ENCODE data around the gene PDILT.

DNA sequence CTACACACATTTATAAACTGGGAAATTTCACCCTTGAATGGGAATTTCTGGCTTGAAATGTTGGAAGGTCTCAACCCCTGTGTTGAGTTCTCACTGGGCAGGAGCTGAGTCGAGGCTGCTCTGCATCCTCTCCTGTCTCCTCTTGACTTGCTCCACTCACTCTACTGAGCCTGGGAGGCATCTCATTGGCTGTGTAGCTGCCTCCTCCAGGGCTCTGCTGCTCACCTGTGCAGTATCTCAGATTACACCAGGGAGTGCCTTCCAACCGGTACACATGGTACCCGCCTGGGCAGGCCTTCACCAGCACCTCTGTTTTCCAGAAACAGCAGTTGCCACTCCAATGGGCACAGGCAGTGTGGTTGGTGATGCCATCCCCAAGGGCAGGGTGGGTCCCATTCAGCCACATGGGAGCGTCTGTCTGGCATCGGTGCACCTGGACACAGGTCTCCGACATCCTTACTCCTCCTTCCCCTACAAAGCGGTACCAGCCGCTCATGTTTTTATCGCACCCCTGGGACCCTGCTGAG, 80.9 kb downstream of the PDILT start:
- TF ChIP-seq POLR2AphosphoS5 (IDR thresholded peaks at IDR 0.05; ENCODE audit: control insufficient read depth, insufficient read depth, low read depth, low read length) (no peak), BACH1 (tag; IDR thresholded peaks at IDR 0.05) (no peak), TARDBP (IDR thresholded peaks at IDR 0.05) (no peak), E2F3 (CRISPR knock-in tag; IDR thresholded peaks at IDR 0.05) (no peak), IRF2 (CRISPR knock-in tag; IDR thresholded peaks at IDR 0.05) (no peak), TCF7 (IDR thresholded peaks at IDR 0.05; ENCODE audit: borderline replicate concordance) (no peak), FIP1L1 (IDR thresholded peaks at IDR 0.05; ENCODE audit: low read depth, low read length, poor library complexity, severe bottlenecking) (no peak), ZBTB7A (IDR thresholded peaks at IDR 0.05; ENCODE audit: borderline replicate concordance, control insufficient read depth, low read depth, low read length) (no peak)
- TF ChIP-seq, protein P1, sequence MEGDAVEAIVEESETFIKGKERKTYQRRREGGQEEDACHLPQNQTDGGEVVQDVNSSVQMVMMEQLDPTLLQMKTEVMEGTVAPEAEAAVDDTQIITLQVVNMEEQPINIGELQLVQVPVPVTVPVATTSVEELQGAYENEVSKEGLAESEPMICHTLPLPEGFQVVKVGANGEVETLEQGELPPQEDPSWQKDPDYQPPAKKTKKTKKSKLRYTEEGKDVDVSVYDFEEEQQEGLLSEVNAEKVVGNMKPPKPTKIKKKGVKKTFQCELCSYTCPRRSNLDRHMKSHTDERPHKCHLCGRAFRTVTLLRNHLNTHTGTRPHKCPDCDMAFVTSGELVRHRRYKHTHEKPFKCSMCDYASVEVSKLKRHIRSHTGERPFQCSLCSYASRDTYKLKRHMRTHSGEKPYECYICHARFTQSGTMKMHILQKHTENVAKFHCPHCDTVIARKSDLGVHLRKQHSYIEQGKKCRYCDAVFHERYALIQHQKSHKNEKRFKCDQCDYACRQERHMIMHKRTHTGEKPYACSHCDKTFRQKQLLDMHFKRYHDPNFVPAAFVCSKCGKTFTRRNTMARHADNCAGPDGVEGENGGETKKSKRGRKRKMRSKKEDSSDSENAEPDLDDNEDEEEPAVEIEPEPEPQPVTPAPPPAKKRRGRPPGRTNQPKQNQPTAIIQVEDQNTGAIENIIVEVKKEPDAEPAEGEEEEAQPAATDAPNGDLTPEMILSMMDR (IDR thresholded peaks at IDR 0.05 in 2 of 3, conservative IDR thresholded peaks at IDR 0.05 in 1 of 3; ENCODE audit: insufficient read depth in 2 of 3, low read depth in 1 of 3, low read length in 3 of 3) = no peak
- TF ChIP-seq, protein P2, sequence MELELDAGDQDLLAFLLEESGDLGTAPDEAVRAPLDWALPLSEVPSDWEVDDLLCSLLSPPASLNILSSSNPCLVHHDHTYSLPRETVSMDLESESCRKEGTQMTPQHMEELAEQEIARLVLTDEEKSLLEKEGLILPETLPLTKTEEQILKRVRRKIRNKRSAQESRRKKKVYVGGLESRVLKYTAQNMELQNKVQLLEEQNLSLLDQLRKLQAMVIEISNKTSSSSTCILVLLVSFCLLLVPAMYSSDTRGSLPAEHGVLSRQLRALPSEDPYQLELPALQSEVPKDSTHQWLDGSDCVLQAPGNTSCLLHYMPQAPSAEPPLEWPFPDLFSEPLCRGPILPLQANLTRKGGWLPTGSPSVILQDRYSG (tag; conservative IDR thresholded peaks at IDR 0.05; ENCODE audit: low read depth) = no peak
